Activated T-cell treated with anti-CD3 and anti-CD28 coated beads, Interleukin-2, amount 50 U/mL, for 72 hours (primary cell): Measurements from ENCODE around the gene NKAIN4. TPM values are rescaled to one million over a fixed set of nuclear protein-coding genes. Genes with fewer than 3 reads are reported as not detected.

Source experiments
- ATAC-seq, 2 donors: fragments of 150-1000 bp; cut with Tn5 transposase; replicated peaks in 1 of 2; 2 replicates each; pipeline ENCODE4 v1.10.0; 2021; ENCODE audit warnings: moderate library complexity in 2 of 2, mild to moderate bottlenecking in 1 of 2
- DNase-seq, 2 donors: peaks; one replicate each; pipeline ENCODE4 v3.0.0; 2021 to 2022; ENCODE audit warnings: mixed read lengths in 1 of 2
- H3K27ac Mint-ChIP-seq: one replicate; pipeline ENCODE4 v1.8.0; 2022; ENCODE audit warnings: mild to moderate bottlenecking, moderate library complexity, mixed read lengths
- H3K27me3 Mint-ChIP-seq: one replicate; pipeline ENCODE4 v1.8.0; 2022; ENCODE audit warnings: low read depth, mixed read lengths
- H3K36me3 Mint-ChIP-seq, 2 donors: one replicate each; pipeline ENCODE4 v1.8.0; 2022; ENCODE audit warnings: mixed read lengths in 2 of 2, mild to moderate bottlenecking in 1 of 2; ENCODE audit not compliant: insufficient read depth in 2 of 2
- H3K4me1 Mint-ChIP-seq: one replicate; pipeline ENCODE4 v1.8.0; 2022; ENCODE audit warnings: low read depth, mixed read lengths
- H3K4me3 Mint-ChIP-seq, 2 donors: one replicate each; pipeline ENCODE4 v1.8.0; 2022; ENCODE audit warnings: mild to moderate bottlenecking in 2 of 2, mixed read lengths in 2 of 2, moderate library complexity in 2 of 2
- H3K9me3 Mint-ChIP-seq, 2 donors: one replicate each; pipeline ENCODE4 v1.8.0; 2022; ENCODE audit warnings: mixed read lengths in 2 of 2
- total RNA-seq, 2 donors: library from RNA; stranded (reverse); gene quantifications; one replicate each; pipeline ENCODE4 v1.2.3, GENCODE V29; 2022

NKAIN4 gene
- total RNA-seq, 2 donors from 2014 or later, result not detected

DNA sequence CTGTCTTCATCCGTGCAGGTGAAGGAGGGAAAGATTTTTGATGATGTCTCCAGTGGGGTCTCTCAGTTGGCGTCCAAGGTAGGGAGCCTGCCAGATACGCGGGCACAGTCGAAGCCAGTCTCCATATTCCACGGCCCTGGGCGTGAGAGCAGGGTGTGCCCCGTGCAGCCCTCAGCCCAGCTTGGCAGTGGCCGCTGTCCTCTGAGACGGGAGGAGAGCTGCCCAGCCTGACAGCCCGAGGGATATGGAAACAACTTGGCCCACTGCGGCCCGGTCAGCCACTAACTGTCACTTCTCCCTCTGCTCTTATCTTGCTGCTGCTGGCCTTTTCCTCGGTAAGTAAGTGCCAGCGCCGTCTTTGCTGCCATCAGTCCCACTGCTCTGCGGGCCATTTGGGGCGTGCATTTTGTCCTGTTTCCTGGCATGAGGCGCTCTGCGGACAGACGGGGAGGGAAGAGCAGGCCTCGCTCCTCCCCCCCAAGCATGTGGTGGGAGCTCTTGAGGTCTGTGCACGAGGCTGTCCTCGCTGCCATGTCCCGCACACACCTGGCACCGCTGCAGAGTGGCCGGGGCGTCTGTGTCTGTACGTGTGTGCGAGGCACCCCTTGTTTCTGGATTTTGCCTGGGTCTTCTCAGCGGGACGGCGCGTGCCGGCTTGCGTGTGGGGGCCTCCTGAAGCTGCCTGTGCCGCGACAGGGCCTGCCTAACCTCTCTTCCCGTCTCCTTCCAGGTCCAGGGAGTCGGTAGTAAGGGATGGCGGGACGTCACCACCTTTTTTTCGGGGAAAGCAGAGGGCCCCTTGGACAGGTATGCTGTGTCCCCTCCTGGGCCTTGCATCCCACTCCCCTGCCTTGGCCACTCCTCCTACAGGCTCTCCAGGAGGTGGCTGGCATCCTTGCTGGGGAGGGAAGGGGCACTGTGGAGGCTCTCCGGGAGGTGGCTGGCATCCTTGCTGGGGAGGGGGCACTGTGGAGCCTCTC is 31.7 kb upstream of the NKAIN4 start:
- Mint-ChIP-seq H3K27me3 (no peaks in the 10 kb centered on the region), H3K4me3 (no peak overlapping the region), H3K9me3 (no peaks in the 10 kb centered on the region), H3K27ac (no peak overlapping the region), H3K4me1 (no peaks in the 10 kb centered on the region), H3K36me3 (peaks cover 2% of the 10 kb centered on the region in 2 donors)
- ATAC-seq, result no peak
- no peak for DNase-seq

DNA sequence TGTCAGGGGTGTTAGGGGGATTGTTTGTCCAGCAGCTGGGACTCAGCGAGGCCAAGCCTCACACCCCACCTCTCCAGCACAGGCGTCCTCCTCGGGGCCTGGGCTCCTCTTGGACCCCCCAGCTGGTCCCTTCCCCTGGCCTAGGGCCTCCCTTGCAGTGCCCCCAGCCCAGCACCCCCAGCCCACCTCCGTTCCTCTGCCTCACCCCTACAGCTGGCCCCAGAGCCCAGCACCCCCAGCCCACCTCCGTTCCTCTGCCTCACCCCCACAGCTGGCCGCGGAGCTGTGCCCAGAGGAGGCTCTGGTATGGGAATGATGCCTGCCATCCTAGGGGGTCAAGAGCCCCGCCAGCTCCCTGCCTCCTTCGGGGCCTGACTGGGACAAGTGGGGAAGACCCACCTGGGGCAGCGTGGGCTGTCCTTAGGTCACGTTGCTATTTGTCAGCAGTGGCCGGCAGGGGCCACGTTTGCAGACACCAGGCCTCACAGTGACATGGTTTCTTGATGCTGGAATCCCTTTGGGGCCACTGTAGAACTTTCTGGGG is 30.8 kb upstream of the NKAIN4 start:
- H3K4me3 Mint-ChIP-seq, result peak overlapping the region in 1 of 2 donors; percentile 52
- no peak overlapping the region for H3K27ac Mint-ChIP-seq
- H3K9me3 Mint-ChIP-seq, result no peaks in the 10 kb centered on the region
- no peaks in the 10 kb centered on the region for H3K4me1 Mint-ChIP-seq
- H3K27me3 Mint-ChIP-seq, result no peaks in the 10 kb centered on the region
- ATAC-seq, result no peak
- H3K36me3 Mint-ChIP-seq, result peaks cover 2 to 6% of the 10 kb centered on the region in 2 donors
- no peak for DNase-seq

DNA sequence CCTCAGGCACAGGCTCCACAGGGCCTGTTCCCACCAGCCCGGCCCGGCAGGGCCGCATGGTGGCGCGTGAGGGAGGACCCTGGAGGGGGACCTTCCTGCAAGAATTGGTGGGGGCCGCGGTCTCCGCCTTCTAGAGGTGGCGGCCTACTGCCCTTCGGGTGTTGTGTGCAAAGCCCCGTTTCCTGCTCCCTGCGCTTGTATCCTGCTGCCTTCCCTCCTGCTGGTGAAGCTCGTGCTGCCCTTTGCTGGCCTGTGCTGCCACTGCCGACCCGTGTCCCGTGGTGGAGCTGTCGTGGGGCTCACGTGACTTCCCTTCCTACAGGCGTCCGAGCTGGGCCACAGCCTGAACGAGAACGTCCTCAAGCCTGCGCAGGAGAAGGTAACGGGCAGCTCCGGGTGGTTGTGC is 30.3 kb upstream of the NKAIN4 start:
- Mint-ChIP-seq H3K36me3 (peaks cover 2 to 6% of the 10 kb centered on the region in 2 donors), H3K4me3 (peak overlapping the region; percentile 53 to 77), H3K4me1 (no peaks in the 10 kb centered on the region), H3K9me3 (no peaks in the 10 kb centered on the region), H3K27me3 (no peaks in the 10 kb centered on the region), H3K27ac (no peak overlapping the region)
- DNase-seq (no peak), ATAC-seq (peak; percentile 6 to 46)

DNA sequence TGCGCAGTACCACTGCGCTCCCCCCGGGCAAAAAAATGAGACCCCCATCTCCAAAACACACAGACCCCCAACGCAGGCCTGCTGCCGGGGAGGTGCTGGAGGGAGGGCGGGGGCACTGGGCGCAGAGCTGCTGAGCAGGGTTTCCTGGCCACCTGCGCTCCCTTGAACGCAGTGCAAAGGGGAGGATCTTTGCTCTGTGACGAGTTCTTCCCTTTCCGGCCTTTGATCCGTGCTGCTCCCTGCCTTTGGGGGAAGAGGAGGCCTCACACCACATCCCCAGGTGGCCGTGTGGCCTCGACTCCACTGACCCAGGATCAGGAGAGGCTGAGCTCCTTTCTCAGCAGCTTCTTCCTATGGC is 29.8 kb upstream of the NKAIN4 start:
- no peaks in the 10 kb centered on the region for H3K9me3 Mint-ChIP-seq
- ATAC-seq, result peak; percentile 49 to 55

DNA sequence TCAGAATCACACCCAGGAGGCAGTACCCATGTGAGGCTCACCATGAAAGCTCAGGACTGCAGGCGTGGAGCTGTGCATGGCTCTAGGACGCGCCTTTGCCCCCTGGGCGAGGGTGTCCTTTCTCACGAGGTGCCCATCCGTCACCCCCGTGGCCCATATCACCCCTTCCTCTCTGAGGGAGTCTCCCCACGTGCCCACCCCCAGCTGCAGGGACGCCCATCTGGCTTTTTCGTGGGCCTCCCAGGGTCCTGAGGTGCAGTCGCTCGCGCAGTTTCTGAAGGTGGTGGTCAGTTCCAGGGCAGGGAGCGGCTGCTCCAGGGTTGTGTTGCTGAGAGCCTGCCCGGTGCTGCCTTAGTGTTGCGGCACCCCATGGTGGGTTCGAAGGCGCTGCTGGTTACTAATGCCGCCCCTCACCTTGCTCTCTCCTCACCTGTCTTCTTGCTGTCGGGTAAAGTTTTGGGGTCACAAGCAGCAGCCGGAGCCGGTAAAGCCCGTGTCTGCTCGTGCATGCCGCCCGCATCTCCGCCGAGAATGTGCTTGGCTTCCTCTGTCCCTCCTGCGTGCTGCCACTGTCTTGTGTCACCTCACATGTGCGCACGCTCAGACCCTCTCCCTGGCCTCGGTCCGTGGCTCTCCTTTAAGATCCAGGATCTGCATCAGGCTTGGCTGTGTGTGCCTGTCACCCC is 29.3 kb upstream of the NKAIN4 start:
- Mint-ChIP-seq H3K9me3 (no peaks in the 10 kb centered on the region), H3K4me3 (peak overlapping the region; percentile 42 to 77), H3K27ac (no peak overlapping the region), H3K4me1 (no peaks in the 10 kb centered on the region), H3K36me3 (peaks cover 2 to 8% of the 10 kb centered on the region in 2 donors), H3K27me3 (no peaks in the 10 kb centered on the region)
- DNase-seq, result no peak
- peak; percentile 19 to 24 for ATAC-seq

More for the DNA sequence above, 29.8 kb upstream of the NKAIN4 start:
- peaks cover 2 to 8% of the 10 kb centered on the region in 2 donors for H3K36me3 Mint-ChIP-seq
- H3K4me3 Mint-ChIP-seq, result peak overlapping the region; percentile 42 to 77
- no peaks in the 10 kb centered on the region for H3K4me1 Mint-ChIP-seq
- no peaks in the 10 kb centered on the region for H3K27me3 Mint-ChIP-seq
- H3K27ac Mint-ChIP-seq, result no peak overlapping the region
- no peak for DNase-seq

DNA sequence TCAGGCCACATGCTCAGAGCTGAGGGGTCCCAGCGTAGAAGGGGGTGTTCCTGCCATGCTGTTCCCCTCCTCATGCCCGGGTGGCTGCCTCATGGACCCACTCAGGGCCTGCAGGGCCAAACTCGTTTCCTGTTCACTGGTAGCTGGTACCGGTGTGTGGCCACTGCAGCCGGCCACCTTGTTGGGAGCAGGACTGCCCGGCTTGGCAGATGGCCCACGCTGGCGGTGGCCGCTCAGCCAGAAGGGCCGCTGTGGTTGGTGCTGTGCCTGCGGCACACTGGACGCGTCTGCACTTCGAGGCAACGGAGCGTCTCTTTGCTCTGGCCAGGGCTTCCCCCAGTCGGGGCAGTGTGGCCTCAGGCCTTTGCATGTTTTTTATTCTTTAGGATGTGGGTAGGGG is 28.7 kb upstream of the NKAIN4 start:
- DNase-seq (no peak), ATAC-seq (no peak)
- H3K4me3 Mint-ChIP-seq, result no peak overlapping the region
- no peaks in the 10 kb centered on the region for H3K9me3 Mint-ChIP-seq
- H3K27me3 Mint-ChIP-seq, result no peaks in the 10 kb centered on the region
- H3K4me1 Mint-ChIP-seq, result no peaks in the 10 kb centered on the region
- H3K36me3 Mint-ChIP-seq, result peaks cover 0 to 8% of the 10 kb centered on the region in 2 donors
- no peak overlapping the region for H3K27ac Mint-ChIP-seq

DNA sequence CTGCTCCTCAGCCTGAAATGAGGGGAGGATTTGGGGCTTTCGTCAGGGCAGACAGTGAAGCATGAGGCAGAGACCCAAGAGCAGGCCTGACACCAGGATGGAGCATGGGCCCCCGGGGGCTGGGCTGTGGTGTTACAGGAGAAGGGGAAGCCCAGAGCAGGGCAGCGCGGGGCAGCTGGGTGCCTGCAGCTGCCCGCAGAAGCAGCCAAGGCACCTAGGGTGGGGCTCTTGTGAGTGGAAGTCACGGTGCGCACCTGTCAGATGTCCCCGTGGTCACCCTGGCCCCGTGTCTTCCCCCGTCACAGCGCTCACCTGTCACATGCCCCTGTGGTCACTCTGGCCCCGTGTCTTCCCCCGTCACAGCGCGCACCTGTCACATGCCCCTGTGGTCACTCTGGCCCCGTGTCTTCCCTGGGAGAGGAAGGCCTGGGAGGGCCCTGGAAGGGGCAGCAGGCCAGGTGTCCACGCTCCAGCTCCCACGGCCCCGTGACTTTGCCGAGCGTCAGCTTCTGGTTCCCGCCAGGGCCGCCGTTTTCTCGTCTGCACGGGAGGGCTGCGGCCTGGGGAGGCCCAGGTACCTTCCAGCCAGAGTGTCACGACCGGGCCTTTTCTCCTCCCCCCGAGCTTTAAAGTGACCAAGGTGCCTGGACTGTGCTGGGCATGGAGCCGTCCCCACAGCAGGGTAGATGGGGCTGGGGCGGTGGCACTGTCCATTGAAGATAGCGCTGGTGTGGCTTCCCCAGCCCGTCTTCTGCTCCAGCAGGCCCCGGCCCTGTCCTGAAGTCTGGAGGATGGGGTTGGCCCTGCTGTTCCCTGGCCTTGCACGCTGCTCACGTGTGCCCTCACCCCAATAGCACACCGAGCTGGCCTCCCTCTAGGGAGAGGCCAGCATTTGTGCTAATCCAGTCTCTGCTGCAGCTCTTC is 27.7 kb upstream of the NKAIN4 start:
- Mint-ChIP-seq H3K9me3 (no peaks in the 10 kb centered on the region), H3K4me1 (no peaks in the 10 kb centered on the region), H3K27me3 (no peaks in the 10 kb centered on the region), H3K36me3 (peaks cover 0 to 8% of the 10 kb centered on the region in 2 donors), H3K4me3 (no peak overlapping the region), H3K27ac (no peak overlapping the region)
- DNase-seq (no peak), ATAC-seq (no peak)

DNA sequence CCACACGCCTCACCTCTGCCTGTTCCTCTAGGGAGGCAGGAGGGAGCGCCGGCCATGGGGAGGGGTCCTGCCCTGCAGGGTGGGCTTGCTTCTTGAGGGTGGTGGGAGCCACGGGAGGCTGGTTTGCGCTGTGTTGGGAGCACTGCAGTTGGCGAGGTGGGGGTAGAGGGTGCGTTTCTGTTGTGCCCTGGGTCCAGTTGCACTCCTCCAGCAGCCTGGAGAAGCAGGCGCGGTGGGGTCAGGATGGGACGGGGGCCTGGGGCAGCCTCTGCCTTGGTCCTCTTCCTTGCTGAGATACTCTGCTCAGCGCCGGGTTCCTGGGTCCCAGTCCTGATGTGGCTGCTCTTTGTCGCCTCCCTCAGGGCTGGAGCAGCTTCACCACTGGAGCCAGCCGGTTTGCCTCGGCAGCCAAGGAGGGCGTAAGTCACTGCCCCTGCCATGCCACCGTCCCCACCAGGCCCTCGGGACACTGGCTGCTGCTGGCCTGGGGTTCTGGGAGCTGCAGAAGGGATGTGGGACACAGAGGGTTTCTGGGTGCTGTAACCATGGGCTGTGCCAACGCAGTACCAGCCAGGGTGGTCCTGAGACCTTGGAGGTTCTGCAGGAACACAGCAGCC is 26.8 kb upstream of the NKAIN4 start:
- Mint-ChIP-seq H3K4me3 (no peak overlapping the region), H3K27me3 (no peaks in the 10 kb centered on the region), H3K9me3 (no peaks in the 10 kb centered on the region), H3K36me3 (peaks cover 0 to 8% of the 10 kb centered on the region in 2 donors), H3K27ac (no peak overlapping the region), H3K4me1 (no peaks in the 10 kb centered on the region)
- DNase-seq, result no peak
- no peak for ATAC-seq

DNA sequence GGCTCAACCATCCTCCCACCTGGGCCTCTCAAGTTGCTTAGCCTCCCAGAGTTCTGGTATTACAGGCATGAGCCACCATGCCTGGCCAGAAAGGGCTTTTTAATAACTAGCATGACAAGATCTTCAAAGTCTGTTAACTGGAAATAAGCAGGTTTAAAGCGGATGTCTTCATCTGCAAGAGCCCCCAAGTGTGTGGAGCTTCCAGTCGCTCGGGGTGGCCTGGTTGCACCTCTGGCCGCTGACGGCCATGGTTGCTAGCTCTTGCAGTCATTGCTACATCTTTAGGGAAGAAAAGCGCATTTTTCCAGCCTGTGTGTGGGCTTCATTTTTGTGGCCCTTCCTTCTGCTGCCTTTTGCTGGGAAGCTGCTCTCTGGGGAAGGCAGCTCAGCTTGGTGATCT is 26.1 kb upstream of the NKAIN4 start:
- ATAC-seq (no peak), DNase-seq (no peak)
- Mint-ChIP-seq H3K36me3 (peaks cover 0 to 8% of the 10 kb centered on the region in 2 donors), H3K9me3 (no peaks in the 10 kb centered on the region), H3K27ac (no peak overlapping the region), H3K27me3 (no peaks in the 10 kb centered on the region), H3K4me1 (no peaks in the 10 kb centered on the region), H3K4me3 (no peak overlapping the region)

DNA sequence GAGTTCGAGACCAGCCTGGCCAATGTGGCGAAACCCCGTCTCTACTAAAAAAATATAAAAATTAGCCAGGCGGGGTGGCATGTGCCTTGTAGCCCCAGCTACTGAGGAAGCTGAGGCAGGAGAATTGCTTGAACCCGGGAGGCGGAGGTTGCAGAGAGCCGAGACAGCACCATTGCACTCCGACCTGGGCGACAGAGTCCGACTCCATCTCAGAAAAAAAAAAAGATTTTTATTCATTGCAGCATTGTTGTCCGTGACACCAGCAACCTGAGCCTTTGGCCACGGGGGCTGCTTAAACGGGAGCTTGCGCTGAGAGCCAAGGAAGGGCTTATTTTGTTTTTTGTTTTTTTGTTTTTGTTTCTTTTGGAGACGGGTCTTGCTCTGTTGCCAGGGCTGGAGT is 25.7 kb upstream of the NKAIN4 start:
- Mint-ChIP-seq H3K27me3 (no peaks in the 10 kb centered on the region), H3K4me1 (no peaks in the 10 kb centered on the region), H3K27ac (no peak overlapping the region), H3K36me3 (peaks cover 0 to 8% of the 10 kb centered on the region in 2 donors), H3K9me3 (no peaks in the 10 kb centered on the region), H3K4me3 (no peak overlapping the region)
- ATAC-seq, result no peak
- DNase-seq, result no peak

DNA sequence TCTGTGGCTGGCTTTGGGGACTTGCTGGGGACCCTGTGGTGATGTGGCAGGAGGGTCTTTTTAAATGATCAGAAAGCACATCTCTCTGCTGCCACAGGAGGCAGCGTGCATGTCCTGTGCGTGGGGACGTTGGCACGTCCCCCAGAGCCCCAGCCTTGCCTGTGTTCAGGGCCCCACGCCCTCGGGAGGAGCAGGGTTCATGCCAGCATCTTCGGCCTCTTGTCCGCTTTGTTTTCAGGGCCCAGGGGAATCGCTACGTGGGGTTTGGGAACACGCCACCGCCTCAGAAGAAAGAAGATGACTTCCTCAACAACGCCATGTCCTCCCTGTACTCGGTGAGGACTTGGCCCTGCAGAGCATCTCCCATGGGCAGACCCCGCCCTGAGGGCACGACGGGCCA is 24.4 kb upstream of the NKAIN4 start:
- DNase-seq (no peak), ATAC-seq (no peak)
- H3K27me3 Mint-ChIP-seq, result no peaks in the 10 kb centered on the region
- peaks cover 12% of the 10 kb centered on the region for H3K4me1 Mint-ChIP-seq
- no peaks in the 10 kb centered on the region for H3K9me3 Mint-ChIP-seq
- no peak overlapping the region for H3K4me3 Mint-ChIP-seq
- H3K27ac Mint-ChIP-seq, result no peak overlapping the region
- H3K36me3 Mint-ChIP-seq, result peaks cover 0 to 6% of the 10 kb centered on the region in 2 donors
